Cardiac fibroblast (primary cell): ENCODE measurements around the gene TRIOBP.
"Not testable (repeated sequence)": the region's sequence is repeated elsewhere in the genome, so short reads cannot be mapped to it uniquely, and the experiment has no call there.

Source experiments
- DNase-seq, 2 donors: peaks; one replicate each; pipeline versions ENCODE4 v3.0.0 to v3.0.0-alpha.2; 2010; ENCODE audit warnings: low read depth in 2 of 2
- H3K4me3 ChIP-seq, 2 donors: replicated peaks in 1 of 2; 1 replicate in 1 of 2; 2 replicates in 1 of 2; pipeline ENCODE4 v1.5.1; 2011; ENCODE audit warnings: low read depth in 2 of 2, low read length in 2 of 2, mild to moderate bottlenecking in 2 of 2, moderate library complexity in 1 of 2
- CTCF ChIP-seq: IDR thresholded peaks from one replicate; pipeline ENCODE4 v1.5.1; 2011; ENCODE audit warnings: low read depth, mild to moderate bottlenecking, low read length, inconsistent platforms

TRIOBP gene

GRCh38 chr22:37796079-37796478, 99.2 kb downstream of the TRIOBP start:
- no peak for TF ChIP-seq CTCF
- no peak overlapping the region for H3K4me3 ChIP-seq
- no peak for DNase-seq

- H3K4me3 ChIP-seq, DNase-seq: not testable (repeated sequence)
Measured at GRCh38 chr22:37797259-37797658, 100.4 kb downstream of the TRIOBP start.

- DNase-seq: no peak
- no peak overlapping the region for H3K4me3 ChIP-seq
- no peak for TF ChIP-seq CTCF
Measured at GRCh38 chr22:37797874-37798500, 101.1 kb downstream of the TRIOBP start.

GRCh38 chr22:37799979-37800378, 103.1 kb downstream of the TRIOBP start:
- H3K4me3 ChIP-seq: not testable (repeated sequence)

GRCh38 chr22:37801946-37802309, 105.1 kb downstream of the TRIOBP start:
- TF ChIP-seq CTCF: no peak
- DNase-seq: no peak
- peak overlapping the region; percentile 55 to 56 for H3K4me3 ChIP-seq

More at GRCh38 chr22:37799979-37800378, 103.1 kb downstream of the TRIOBP start:
- DNase-seq: not testable (repeated sequence)

- H3K4me3 ChIP-seq: peak overlapping the region; percentile 55 to 56
- TF ChIP-seq CTCF: no peak
- peak; percentile 40 to 65 for DNase-seq
Measured at GRCh38 chr22:37802310-37803194, 105.7 kb downstream of the TRIOBP start.

- no peak for DNase-seq
- H3K4me3 ChIP-seq: no peak overlapping the region
Measured at GRCh38 chr22:37803195-37803638, 106.4 kb downstream of the TRIOBP start.

More at GRCh38 chr22:37803195-37803638, 106.4 kb downstream of the TRIOBP start:
- no peak for TF ChIP-seq CTCF
